Astrocyte of the spinal cord (primary cell): Measurements from ENCODE around the gene TTLL1.

ENCODE experiments used
- DNase-seq: peaks from one replicate; pipeline ENCODE4 v3.0.0; 2011; ENCODE audit warnings: low read depth, low spot score
- H3K4me3 ChIP-seq: 2 replicates; pipeline ENCODE4 v1.5.1; 2011; ENCODE audit warnings: low read depth, mild to moderate bottlenecking, low read length, moderate library complexity
- CTCF ChIP-seq: IDR thresholded peaks from 2 replicates; pipeline ENCODE4 v1.5.1; 2012; ENCODE audit warnings: low read depth, mild to moderate bottlenecking, low read length, inconsistent platforms
- in situ Hi-C: cut with HindIII; loops from 2 replicates; pipeline ENCODE4 v1.10.0; 2017; ENCODE audit warnings: low sequenced_read_pairs

The TTLL1 gene

GRCh38 chr22:43092085-43092484 is 2.9 kb upstream of the TTLL1 start:
- no peak for DNase-seq
- no peak overlapping the region for H3K4me3 ChIP-seq
- in situ Hi-C loops: no loop called here
- no peak for TF ChIP-seq CTCF

GRCh38 chr22:43090130-43090789 is 1.1 kb upstream of the TTLL1 start:
- H3K4me3 ChIP-seq: no peak overlapping the region
- peak; percentile 87 for DNase-seq
- TF ChIP-seq CTCF: peak; percentile 43
- in situ Hi-C loops: no loop called here

GRCh38 chr22:43088627-43088983 is 586 bp downstream of the TTLL1 start:
- no peak for TF ChIP-seq CTCF
- in situ Hi-C loops: no loop called here
- no peak for DNase-seq
- peak overlapping the region; percentile 54 for H3K4me3 ChIP-seq

GRCh38 chr22:43085658-43086606 is 3.3 kb downstream of the TTLL1 start:
- no peak for TF ChIP-seq CTCF
- in situ Hi-C loops: no loop called here

GRCh38 chr22:43081968-43082367 is 7.2 kb downstream of the TTLL1 start:
- DNase-seq: no peak
- in situ Hi-C loops: no loop called here
- TF ChIP-seq CTCF: no peak
- H3K4me3 ChIP-seq: no peak overlapping the region

More at GRCh38 chr22:43085658-43086606, 3.3 kb downstream of the TTLL1 start:
- no peak for DNase-seq
- no peak overlapping the region for H3K4me3 ChIP-seq

GRCh38 chr22:43080616-43081015 is 8.6 kb downstream of the TTLL1 start:
- no peak for TF ChIP-seq CTCF
- H3K4me3 ChIP-seq: no peak overlapping the region
- in situ Hi-C loops: no loop called here
- DNase-seq: no peak
